GM18505 (cell line): ENCODE data around the gene CRAMP1.
A peak's percentile ranks its signal among the peaks of the same experiment; 100 is the strongest.

ENCODE experiments used
- ATAC-seq: cut with Tn5 transposase; IDR thresholded peaks from one replicate; pipeline ENCODE4 v1.9.1; 2021; ENCODE audit not compliant: unreplicated experiment
- POLR2A ChIP-seq: IDR thresholded peaks from 4 replicates; pipeline ENCODE4 v1.6.1; 2011; ENCODE audit warnings: borderline replicate concordance; ENCODE audit not compliant: insufficient read depth, insufficient read length; ENCODE audit errors: extremely low read depth

The CRAMP1 gene, protein sequence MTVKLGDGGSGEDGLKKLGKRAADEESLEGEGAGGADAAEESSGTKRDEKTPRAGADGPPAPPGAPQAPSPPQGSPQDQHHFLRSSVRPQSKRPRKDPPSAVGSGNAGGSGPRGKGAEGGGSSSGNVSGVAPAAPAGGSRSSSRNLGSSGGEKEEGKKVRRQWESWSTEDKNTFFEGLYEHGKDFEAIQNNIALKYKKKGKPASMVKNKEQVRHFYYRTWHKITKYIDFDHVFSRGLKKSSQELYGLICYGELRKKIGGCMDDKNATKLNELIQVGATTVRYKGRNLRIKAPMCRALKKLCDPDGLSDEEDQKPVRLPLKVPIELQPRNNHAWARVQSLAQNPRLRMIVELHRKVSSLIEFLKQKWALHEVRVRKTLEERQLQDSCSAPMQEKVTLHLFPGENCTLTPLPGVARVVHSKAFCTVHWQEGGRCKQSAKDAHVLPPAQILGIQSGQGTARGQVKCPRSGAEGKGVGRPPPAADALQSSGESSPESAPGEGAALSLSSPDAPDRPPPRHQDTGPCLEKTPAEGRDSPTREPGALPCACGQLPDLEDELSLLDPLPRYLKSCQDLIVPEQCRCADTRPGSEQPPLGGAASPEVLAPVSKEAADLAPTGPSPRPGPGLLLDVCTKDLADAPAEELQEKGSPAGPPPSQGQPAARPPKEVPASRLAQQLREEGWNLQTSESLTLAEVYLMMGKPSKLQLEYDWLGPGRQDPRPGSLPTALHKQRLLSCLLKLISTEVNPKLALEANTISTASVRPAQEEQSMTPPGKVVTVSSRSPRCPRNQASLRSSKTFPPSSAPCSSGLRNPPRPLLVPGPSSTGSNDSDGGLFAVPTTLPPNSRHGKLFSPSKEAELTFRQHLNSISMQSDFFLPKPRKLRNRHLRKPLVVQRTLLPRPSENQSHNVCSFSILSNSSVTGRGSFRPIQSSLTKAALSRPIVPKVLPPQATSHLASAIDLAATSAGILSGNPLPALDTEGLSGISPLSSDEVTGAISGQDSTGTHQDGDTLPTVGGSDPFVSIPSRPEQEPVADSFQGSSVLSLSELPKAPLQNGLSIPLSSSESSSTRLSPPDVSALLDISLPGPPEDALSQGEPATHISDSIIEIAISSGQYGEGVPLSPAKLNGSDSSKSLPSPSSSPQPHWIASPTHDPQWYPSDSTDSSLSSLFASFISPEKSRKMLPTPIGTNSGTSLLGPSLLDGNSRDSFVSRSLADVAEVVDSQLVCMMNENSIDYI (N-terminal part only)

GRCh38 chr16:1612320-1613111 is at the start of gene CRAMP1:
Gene CRAMP1 (plus strand): TSS chr16:1612360. CDS start chr16:1614640, 2,280 bp downstream.
- peak; percentile 50 for TF ChIP-seq POLR2A
- no peak for ATAC-seq

DNA sequence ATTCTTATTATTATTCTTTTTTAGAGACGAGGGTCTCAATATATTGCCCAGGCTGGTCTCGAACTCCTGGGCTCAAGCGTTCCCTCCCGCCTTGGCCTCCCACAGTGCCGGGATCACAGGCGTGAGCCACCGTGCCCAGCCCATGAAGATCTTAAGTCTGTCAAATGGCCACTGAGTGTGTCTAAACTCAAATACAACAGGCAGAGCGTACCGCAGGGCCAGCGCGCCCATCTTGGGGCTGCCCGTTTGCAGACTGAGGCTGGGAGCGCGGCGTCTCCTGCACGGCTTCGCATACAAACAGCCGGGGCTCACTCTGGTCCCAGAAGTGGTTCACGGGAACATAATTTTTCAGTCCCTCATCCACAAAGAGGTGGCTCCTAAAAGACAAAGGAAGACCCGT is 48.4 kb upstream of the CRAMP1 start:
- ATAC-seq = no peak
- TF ChIP-seq POLR2A = no peak

- no peak for TF ChIP-seq POLR2A
- ATAC-seq = no peak
Observed at GRCh38 chr16:1564325-1564724, 47.8 kb upstream of the CRAMP1 start.

DNA sequence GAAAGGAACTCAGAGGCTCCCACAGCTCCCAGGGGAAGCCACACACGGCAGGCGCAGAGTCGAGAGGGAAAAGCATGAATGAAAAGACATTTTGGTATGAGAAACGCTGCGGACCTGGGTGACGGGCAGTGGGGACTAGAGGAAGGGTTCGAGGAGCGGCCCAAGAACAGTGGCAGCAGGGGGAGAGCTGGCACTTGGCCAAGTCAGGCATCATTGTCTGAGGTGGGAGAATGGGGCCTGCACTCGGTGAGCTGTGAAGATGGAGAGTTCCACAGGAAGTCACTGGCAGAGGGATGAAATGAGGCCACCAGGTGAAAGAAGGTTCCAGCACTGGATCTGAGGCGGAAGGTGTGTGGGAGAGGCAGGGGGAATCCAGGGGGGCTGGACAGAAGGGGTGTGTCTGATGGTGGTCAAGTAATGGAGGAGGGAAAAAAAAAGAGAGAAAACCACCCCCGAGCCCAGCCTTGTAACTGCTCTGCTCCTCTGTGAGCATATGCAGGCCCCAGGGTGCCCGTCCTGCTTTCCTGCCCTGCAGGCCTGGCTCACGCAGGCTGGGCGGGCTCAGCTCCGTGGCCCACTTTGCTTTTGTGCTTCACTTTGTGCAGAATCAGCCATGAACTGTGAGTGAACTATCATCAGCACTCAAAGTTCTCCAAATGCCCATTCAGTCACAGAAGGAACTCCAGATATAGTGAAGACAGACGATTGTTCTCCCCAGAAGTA is 46.9 kb upstream of the CRAMP1 start:
- no peak for ATAC-seq
- TF ChIP-seq POLR2A = no peak

- TF ChIP-seq POLR2A = no peak
- ATAC-seq = no peak
Observed at GRCh38 chr16:1567988-1568387, 44.2 kb upstream of the CRAMP1 start.

- no peak for TF ChIP-seq POLR2A
- no peak for ATAC-seq
Observed at GRCh38 chr16:1571012-1571671, 41.0 kb upstream of the CRAMP1 start.

DNA sequence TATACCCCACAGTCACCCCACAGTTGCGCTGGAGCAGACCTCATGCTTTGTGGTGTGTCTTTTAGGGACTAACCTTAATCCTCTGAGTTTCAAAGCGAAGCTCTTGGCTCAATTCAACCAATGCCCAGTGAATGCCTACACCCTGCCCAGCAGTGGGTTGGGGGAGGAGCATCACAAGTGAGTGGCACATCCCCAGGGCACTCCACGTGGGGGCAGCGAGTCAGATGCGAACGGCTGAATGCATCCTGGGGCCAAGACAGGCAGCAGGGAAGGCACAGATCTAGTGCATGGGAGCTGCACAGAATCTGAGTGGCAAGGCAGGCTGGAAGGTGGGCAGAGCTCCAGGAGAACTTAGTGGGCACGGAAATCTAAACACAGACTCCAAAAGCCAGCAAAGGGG is 39.5 kb upstream of the CRAMP1 start:
- TF ChIP-seq POLR2A = no peak
- ATAC-seq = no peak

GRCh38 chr16:1573301-1573700 is 38.9 kb upstream of the CRAMP1 start:
- no peak for TF ChIP-seq POLR2A
- ATAC-seq = no peak

- TF ChIP-seq POLR2A = no peak
- ATAC-seq = no peak
Observed at GRCh38 chr16:1575578-1575977, 36.6 kb upstream of the CRAMP1 start.

GRCh38 chr16:1579214-1579613 is 32.9 kb upstream of the CRAMP1 start:
- no peak for TF ChIP-seq POLR2A
- no peak for ATAC-seq

- no peak for TF ChIP-seq POLR2A
- no peak for ATAC-seq
Observed at GRCh38 chr16:1580256-1580655, 31.9 kb upstream of the CRAMP1 start.

GRCh38 chr16:1580956-1581355 is 31.2 kb upstream of the CRAMP1 start:
- no peak for TF ChIP-seq POLR2A
- ATAC-seq = no peak

DNA sequence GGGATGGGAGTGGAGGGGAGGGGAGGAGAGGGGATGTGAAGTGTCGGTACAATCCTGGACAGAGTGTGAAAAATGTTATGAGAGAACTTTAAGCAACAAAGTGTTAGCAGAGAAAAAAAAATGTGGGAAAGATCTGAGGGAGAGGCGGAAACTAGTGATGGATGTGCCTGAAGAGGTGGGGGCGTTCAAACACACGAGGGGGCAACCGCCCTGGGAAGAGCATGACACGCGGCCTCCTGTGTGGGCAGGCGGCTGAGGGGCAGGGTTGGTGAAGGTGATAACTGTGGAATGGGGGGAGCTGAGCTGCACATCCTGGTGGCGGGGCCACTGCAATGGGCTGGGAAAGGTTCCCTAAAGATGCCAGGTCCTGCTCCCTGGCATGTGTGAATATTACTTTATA is 30.4 kb upstream of the CRAMP1 start:
- ATAC-seq = no peak
- TF ChIP-seq POLR2A = no peak
